K562 (cell line): ENCODE measurements around the gene LBHD2. TPM values are rescaled to one million over a fixed set of nuclear protein-coding genes. Genes with fewer than 3 reads are reported as not detected.
"Not testable (repeated sequence)": the region's sequence is repeated elsewhere in the genome, so short reads cannot be mapped to it uniquely, and the experiment has no call there.

Experiments
- ATAC-seq: fragments of 200-7000 bp; cut with Tn5 transposase; 3 replicates; pipeline ENCODE4 v1.9.1; 2020; ENCODE audit warnings: moderate library complexity
- BruUV-seq: library from RNA; stranded (reverse); fragments of 400-500 nt; replicated peaks from 2 replicates; lab custom pipeline; 2021; lab: Mats Ljungman, UMichigan
- CTCF ChIA-PET: fragments of 300-600 bp; formaldehyde crosslinking; extraction: SDS; loops from one replicate; lab custom pipeline; 2021; ENCODE audit warnings: low intra/inter-chr PET ratio; lab: Yijun Ruan, JAX
- POLR2A ChIA-PET: fragments of 300-600, 350-650 bp; sonication (Branson Sonifier 250); formaldehyde crosslinking; extraction: SDS; loops from one replicate; lab custom pipeline; 2021; ENCODE audit warnings: antibody characterized with exemption, inconsistent platforms; lab: Yijun Ruan, JAX
- DNase-seq, 4 experiments: peaks; one replicate each; pipeline versions ENCODE4 v3.0.0 to v3.0.0-alpha.2; 2011 to 2018; ENCODE audit warnings: low spot score in 3 of 4, mixed read lengths in 3 of 4; ENCODE audit errors: extremely low read depth in 1 of 4
- FAIRE-seq: peaks from 2 replicates; lab custom pipeline; 2011; peaks lifted over from hg19 to GRCh38; lab: Jason Lieb, UNC
- H2AFZ ChIP-seq: 2 replicates; pipeline ENCODE4 v1.6.0; 2011; ENCODE audit warnings: low read depth, low read length, control low read depth, inconsistent platforms
- H3K27ac ChIP-seq: fragments of 200-600 bp; 3 replicates; pipeline ENCODE4 v1.8.0; 2011; ENCODE audit warnings: low read depth, mild to moderate bottlenecking, control low read depth, inconsistent platforms, low read length, moderate library complexity, mixed read lengths; ENCODE audit errors: extremely low read depth
- H3K27me3 ChIP-seq, 2 experiments: fragments of 300-600 bp in 1 of 2; 2 replicates in 1 of 2; 3 replicates in 1 of 2; pipeline versions ENCODE4 v1.6.0 to v1.8.0; 2011; ENCODE audit warnings: inconsistent platforms in 2 of 2, low read length in 2 of 2, mild to moderate bottlenecking in 1 of 2, mixed read lengths in 1 of 2, moderate library complexity in 1 of 2; ENCODE audit not compliant: control insufficient read depth in 2 of 2, insufficient read depth in 2 of 2
- H3K36me3 ChIP-seq: fragments of 300-600 bp; 3 replicates; pipeline ENCODE4 v1.8.0; 2011; ENCODE audit warnings: mild to moderate bottlenecking, low read length, inconsistent platforms; ENCODE audit not compliant: control insufficient read depth, insufficient read depth
- H3K4me1 ChIP-seq, 2 experiments: fragments of 200-600 bp in 1 of 2; replicated peaks in 1 of 2; 2 replicates in 1 of 2; 3 replicates in 1 of 2; pipeline versions ENCODE4 v1.5.1 to v1.8.0; 2011; ENCODE audit warnings: inconsistent platforms in 2 of 2, low read length in 2 of 2, mild to moderate bottlenecking in 1 of 2, mixed read lengths in 1 of 2, moderate library complexity in 1 of 2; ENCODE audit not compliant: control insufficient read depth in 2 of 2, insufficient read depth in 2 of 2
- H3K4me2 ChIP-seq: 2 replicates; pipeline ENCODE4 v1.6.1; 2011; ENCODE audit warnings: low read length, control low read depth, inconsistent platforms, mixed read lengths; ENCODE audit not compliant: insufficient read depth
- H3K4me3 ChIP-seq: fragments of 200-600 bp; sonication (generic), shearing (Covaris generic); 2 replicates; pipeline ENCODE4 v1.5.1; 2016; ENCODE audit warnings: control low read depth, inconsistent platforms
- H3K79me2 ChIP-seq: fragments of 200-600 bp; 3 replicates; pipeline ENCODE4 v1.8.0; 2011; ENCODE audit warnings: low read length, inconsistent platforms; ENCODE audit not compliant: control insufficient read depth, insufficient read depth
- H3K9ac ChIP-seq, 2 experiments: 2 replicates each; pipeline versions ENCODE4 v1.6.0 to v1.6.1; 2011; ENCODE audit warnings: low read depth in 2 of 2, low read length in 2 of 2, control low read depth in 1 of 2, inconsistent platforms in 1 of 2, mild to moderate bottlenecking in 1 of 2, mixed read lengths in 1 of 2; ENCODE audit not compliant: insufficient read depth in 1 of 2
- H3K9me1 ChIP-seq: one replicate; pipeline ENCODE4 v1.6.0; 2011; ENCODE audit warnings: inconsistent platforms, mild to moderate bottlenecking, low read length, moderate library complexity; ENCODE audit not compliant: control insufficient read depth, insufficient read depth
- H3K9me3 ChIP-seq: replicated peaks from 2 replicates; pipeline ENCODE4 v1.5.1; 2011; ENCODE audit warnings: low read depth, low read length, inconsistent platforms; ENCODE audit not compliant: control insufficient read depth, insufficient read depth
- H4K20me1 ChIP-seq: replicated peaks from 2 replicates; pipeline ENCODE4 v1.6.1; 2011; ENCODE audit warnings: low read length, inconsistent platforms, mixed read lengths; ENCODE audit not compliant: control insufficient read depth, insufficient read depth
- ATF1 ChIP-seq, 2 experiments: fragments of 450-650 bp in 1 of 2; IDR thresholded peaks; 2 replicates each; pipeline ENCODE4 v1.6.1; 2016; ENCODE audit warnings: missing compliant biosample characterization in 1 of 2, missing genetic modification characterization in 1 of 2
- CHD4 ChIP-seq: fragments of 200-600 bp; sonication (generic); IDR thresholded peaks from 3 replicates; pipeline ENCODE4 v1.6.1; 2012; ENCODE audit warnings: low read depth, mild to moderate bottlenecking, mixed read lengths, low read length, inconsistent platforms; ENCODE audit not compliant: insufficient read depth, insufficient replicate concordance, poor library complexity, severe bottlenecking
- DMBX1 ChIP-seq: fragments of 250-450 bp; sonication (Bioruptor Pico); IDR thresholded peaks from 2 replicates; pipeline ENCODE4 v1.8.0; 2022; ENCODE audit warnings: inconsistent platforms, mild to moderate bottlenecking, moderate library complexity, borderline replicate concordance
- EWSR1 ChIP-seq: fragments of 450-650 bp; IDR thresholded peaks from 2 replicates; pipeline ENCODE4 v1.6.1; 2018; ENCODE audit warnings: borderline replicate concordance, mild to moderate bottlenecking, low read depth, moderate library complexity; ENCODE audit not compliant: partially characterized antibody
- MITF ChIP-seq: IDR thresholded peaks from 2 replicates; pipeline ENCODE4 v1.6.1; 2014; ENCODE audit warnings: antibody characterized with exemption
- MTA3 ChIP-seq: fragments of 450-650 bp; formaldehyde crosslinking; IDR thresholded peaks from 2 replicates; pipeline ENCODE4 v1.6.1; 2017; ENCODE audit warnings: mild to moderate bottlenecking, borderline replicate concordance
- MXD1 ChIP-seq: fragments of 250-450 bp; sonication (Bioruptor Pico); IDR thresholded peaks from 2 replicates; pipeline ENCODE4 v1.8.0; 2021; ENCODE audit warnings: borderline replicate concordance, mild to moderate bottlenecking, moderate library complexity; ENCODE audit not compliant: poor library complexity, severe bottlenecking
- POLR2AphosphoS2 ChIP-seq: IDR thresholded peaks from 2 replicates; pipeline ENCODE4 v1.6.1; 2012; ENCODE audit warnings: low read length, improper control_type of control experiment
- SAFB ChIP-seq: fragments of 200-400 bp; formaldehyde crosslinking; IDR thresholded peaks from 2 replicates; pipeline ENCODE4 v1.6.1; 2017; ENCODE audit warnings: low read depth, low read length, borderline replicate concordance
- SIN3B ChIP-seq: fragments of 450-650 bp; IDR thresholded peaks from 2 replicates; pipeline ENCODE4 v1.6.1; 2017; ENCODE audit warnings: low read depth, mild to moderate bottlenecking, moderate library complexity
- SIX5 ChIP-seq, 2 experiments: IDR thresholded peaks; 2 replicates each; pipeline ENCODE4 v1.6.1; 2011; ENCODE audit warnings: low read length in 2 of 2, borderline replicate concordance in 1 of 2, low read depth in 1 of 2, mild to moderate bottlenecking in 1 of 2, moderate library complexity in 1 of 2; ENCODE audit not compliant: insufficient read depth in 1 of 2
- XRCC3 ChIP-seq: fragments of 450-650 bp; IDR thresholded peaks from 2 replicates; pipeline ENCODE4 v1.6.1; 2017; ENCODE audit warnings: mild to moderate bottlenecking, moderate library complexity
- ZFP30 ChIP-seq: fragments of 250-450 bp; sonication (Bioruptor Pico); IDR thresholded peaks from 2 replicates; pipeline ENCODE4 v1.8.0; 2022; ENCODE audit warnings: moderate library complexity, mild to moderate bottlenecking, inconsistent platforms, borderline replicate concordance
- ZNF274 ChIP-seq: IDR thresholded peaks from 2 replicates; pipeline ENCODE4 v1.6.1; 2011; ENCODE audit warnings: low read depth, mild to moderate bottlenecking, low read length, moderate library complexity, borderline replicate concordance
- WGBS: fragments of 100-300 bp; shearing (Covaris generic); methylation state at CpG from one replicate; pipeline ENCODE4 v1.1.6; 2016; ENCODE audit warnings: low coverage, mixed read lengths; ENCODE audit not compliant: insufficient coverage; ENCODE audit errors: missing lambda C conversion rate; 5-methylcytosine and 5-hydroxymethylcytosine counted together
- in situ Hi-C: fragments of 300-500 bp; cut with MboI; formaldehyde crosslinking; loops from 4 replicates; pipeline ENCODE4 v1.15.0; 2018; ENCODE audit warnings: inconsistent platforms, mixed read lengths
- intact Hi-C: fragments of 100-400 bp; cut with micrococcal nuclease; formaldehyde crosslinking; loops from 2 replicates; pipeline ENCODE4 v1.14.2; 2022
- polyA plus RNA-seq, 8 experiments: library from polyadenylated mRNA; depleted of rRNA in 4 of 8; stranded (reverse) in 5 of 8; unstranded in 3 of 8; fragments of >200 nt; fragmentation: Nextera tagmentation in 2 of 8; fragmentation: Illumina TruSeq in 1 of 8; extraction: Ambion mirVana in 2 of 8; extraction: Trizol in 1 of 8; gene quantifications; 2 replicates each; pipeline versions ENCODE4 v1.2.1 to v1.2.3, GENCODE V29; 2011 to 2014; ENCODE audit warnings: inconsistent platforms in 1 of 8, missing spikeins in 1 of 8
- total RNA-seq, 7 experiments: library from RNA; depleted of rRNA in 6 of 7; stranded (reverse); fragments of >200 nt in 6 of 7; fragmentation: Illumina TruSeq in 2 of 7; extraction: Trizol in 2 of 7; gene quantifications; 2 replicates each; pipeline versions ENCODE4 v1.2.1 to v1.2.3, GENCODE V29; 2011 to 2021; ENCODE audit warnings: low replicate concordance in 1 of 7

Gene LBHD2
- total and polyA plus RNA-seq, 9 of the 15 experiments (the other 6 are each of a cell fraction or from before 2014, with no cell fraction given) = not detected

- H3K4me2 ChIP-seq, FAIRE-seq, H3K36me3 ChIP-seq, H4K20me1 ChIP-seq, H3K27me3 ChIP-seq, intact Hi-C loops, H3K4me3 ChIP-seq, H2AFZ ChIP-seq, in situ Hi-C loops, H3K27ac ChIP-seq, H3K4me1 ChIP-seq, POLR2A ChIA-PET, H3K9me3 ChIP-seq, DNase-seq, H3K9me1 ChIP-seq, BruUV-seq, CTCF ChIA-PET, ATAC-seq, H3K9ac ChIP-seq: not testable (repeated sequence)
- WGBS = 88% methylated on average over 6 of the region's 8 CpGs
- H3K79me2 ChIP-seq = peaks cover 23% of the 10 kb centered on the region; the same call in 2 of the 3 replicates
These were observed 36.6 kb upstream of the LBHD2 start for GRCh38 chr14:103047453-103047852.

DNA sequence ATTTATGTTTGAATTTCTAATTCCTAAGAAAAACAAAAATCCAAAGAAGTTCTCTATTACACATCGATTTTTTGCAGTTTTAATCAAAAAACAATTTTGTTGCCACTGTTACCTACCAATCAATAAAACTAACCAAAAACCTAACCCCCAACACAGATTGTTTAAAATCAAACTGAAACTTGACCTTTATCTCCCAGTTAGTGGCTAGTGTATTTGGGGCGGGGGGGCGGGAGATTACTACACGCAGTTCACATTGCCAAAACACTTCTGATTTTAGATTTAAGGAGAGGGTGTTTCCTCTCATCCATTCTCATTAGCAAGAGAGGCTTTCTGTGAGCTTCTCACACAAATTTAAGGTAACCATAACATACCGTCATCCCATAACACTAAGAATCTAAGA is 33.1 kb upstream of the LBHD2 start:
- in situ Hi-C loops = no loop called here
- Histone ChIP-seq H3K79me2 (peaks cover 32% of the 10 kb centered on the region), H4K20me1 (no peaks in the 10 kb centered on the region), H3K27me3 (no peaks in the 10 kb centered on the region), H3K4me1 (peaks cover 7 to 11% of the 10 kb centered on the region in 2 experiments; a peak in 4 of 5 replicates), H3K9ac (no peak overlapping the region), H3K36me3 (no peaks in the 10 kb centered on the region), H3K9me3 (no peaks in the 10 kb centered on the region), H2AFZ (no peak overlapping the region), H3K9me1 (no peaks in the 10 kb centered on the region), H3K4me3 (no peak overlapping the region), H3K4me2 (no peak overlapping the region), H3K27ac (no peak overlapping the region)
- ChIA-PET POLR2A (no interaction called here), CTCF (no interaction called here)
- WGBS = 42% methylated on average over 4 of the region's 5 CpGs
- intact Hi-C loops = no loop called here
- FAIRE-seq (no peak), DNase-seq (no peak), ATAC-seq (no peak)
- no TSS peak for BruUV-seq
- TF ChIP-seq ZFP30 (CRISPR knock-in tag) (no peak), XRCC3 (no peak), ATF1 (CRISPR knock-in tag; IDR thresholded peaks at IDR 0.05) (no peak), ATF1 (tag; IDR thresholded peaks at IDR 0.05) (no peak), MTA3 (no peak), MITF (no peak), MXD1 (no peak), ZNF274 (no peak), EWSR1 (no peak), POLR2AphosphoS2 (no peak), CHD4 (no peak), SIX5 (IDR thresholded peaks at IDR 0.05; ENCODE audit: borderline replicate concordance in 1 of 2, insufficient read depth in 1 of 2, low read depth in 1 of 2, low read length in 2 of 2) (no peak), SIN3B (no peak), DMBX1 (CRISPR knock-in tag) (no peak), SAFB (no peak)
